Immature natural killer cell (primary cell): Measurements from ENCODE around the gene COQ10A. TPM values are rescaled to one million over a fixed set of nuclear protein-coding genes. Genes with fewer than 3 reads are reported as not detected.
A peak's percentile ranks its signal among the peaks of the same experiment; 100 is the strongest.

ENCODE experiments used
- DNase-seq, 3 donors: peaks; one replicate each; pipeline ENCODE4 v3.0.0; 2022; ENCODE audit warnings: mixed read lengths in 1 of 3
- H3K27ac Mint-ChIP-seq, 6 donors: one replicate each; pipeline ENCODE4 v1.8.0; 2020; ENCODE audit warnings: mixed read lengths in 6 of 6, mild to moderate bottlenecking in 5 of 6, inconsistent platforms in 4 of 6, moderate library complexity in 3 of 6
- H3K27me3 Mint-ChIP-seq, 3 donors: one replicate each; pipeline ENCODE4 v1.8.0; 2020 to 2021; ENCODE audit warnings: low read depth in 3 of 3, mild to moderate bottlenecking in 3 of 3, mixed read lengths in 3 of 3, moderate library complexity in 3 of 3, inconsistent platforms in 1 of 3
- H3K36me3 Mint-ChIP-seq, 3 donors: one replicate each; pipeline ENCODE4 v1.8.0; 2020; ENCODE audit warnings: mixed read lengths in 3 of 3, inconsistent platforms in 2 of 3, mild to moderate bottlenecking in 2 of 3
- H3K4me1 Mint-ChIP-seq, 2 donors: one replicate each; pipeline ENCODE4 v1.8.0; 2020; ENCODE audit warnings: inconsistent platforms in 2 of 2, mild to moderate bottlenecking in 2 of 2, mixed read lengths in 2 of 2, moderate library complexity in 1 of 2
- H3K4me3 Mint-ChIP-seq, 5 donors: one replicate each; pipeline ENCODE4 v1.8.0; 2020; ENCODE audit warnings: mild to moderate bottlenecking in 5 of 5, mixed read lengths in 5 of 5, inconsistent platforms in 3 of 5, moderate library complexity in 3 of 5
- H3K9me3 Mint-ChIP-seq, 6 donors: one replicate each; pipeline ENCODE4 v1.8.0; 2020; ENCODE audit warnings: mild to moderate bottlenecking in 6 of 6, mixed read lengths in 6 of 6, inconsistent platforms in 4 of 6, moderate library complexity in 3 of 6
- polyA plus RNA-seq, 3 donors: library from polyadenylated mRNA; unstranded; fragments of 300-500 nt; fragmentation: Illumina TruSeq; gene quantifications; one replicate each; pipeline ENCODE4 v1.2.3, GENCODE V29; 2021

Gene COQ10A
- polyA plus RNA-seq, 3 donors from 2014 or later, result 12.0 to 18.6 (median 18.3) TPM

DNA sequence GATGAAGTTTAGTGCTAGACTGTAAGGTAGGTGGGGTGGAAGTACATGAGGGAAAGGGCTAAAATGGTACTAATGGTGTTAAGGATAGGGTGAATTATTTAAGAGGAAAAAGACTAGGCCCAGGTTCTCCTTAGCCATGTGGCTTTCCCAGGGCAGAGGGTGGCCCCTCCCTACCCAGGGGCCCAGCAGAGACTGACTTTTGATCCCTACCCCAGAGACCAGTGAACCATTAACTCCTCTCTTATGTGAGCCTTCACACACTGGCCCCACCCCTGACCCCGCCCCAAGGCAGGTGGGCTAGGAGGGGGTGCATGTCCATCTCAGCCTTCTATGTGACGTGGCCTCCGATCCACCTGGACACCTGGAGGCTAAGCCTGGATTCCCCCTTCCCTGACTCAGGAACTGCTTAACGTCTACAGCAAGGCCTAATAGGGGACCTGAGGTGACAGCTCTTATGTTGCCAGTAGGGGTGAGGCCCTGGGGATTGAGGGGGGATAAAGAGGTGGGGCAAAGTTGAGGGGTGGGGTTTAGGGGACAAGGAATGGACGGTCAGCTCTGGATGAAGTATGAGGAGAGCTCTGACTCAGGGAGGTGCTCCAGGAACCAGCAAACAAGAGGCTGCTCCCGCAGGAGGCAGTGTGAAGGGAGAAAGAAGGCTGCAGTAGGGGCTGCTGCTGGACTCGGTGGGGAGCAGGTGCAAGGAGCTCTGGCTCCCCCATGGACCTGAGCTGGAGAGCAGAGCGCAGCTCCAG is 36.1 kb upstream of the COQ10A start:
- no peak overlapping the region for H3K4me3 Mint-ChIP-seq

DNA sequence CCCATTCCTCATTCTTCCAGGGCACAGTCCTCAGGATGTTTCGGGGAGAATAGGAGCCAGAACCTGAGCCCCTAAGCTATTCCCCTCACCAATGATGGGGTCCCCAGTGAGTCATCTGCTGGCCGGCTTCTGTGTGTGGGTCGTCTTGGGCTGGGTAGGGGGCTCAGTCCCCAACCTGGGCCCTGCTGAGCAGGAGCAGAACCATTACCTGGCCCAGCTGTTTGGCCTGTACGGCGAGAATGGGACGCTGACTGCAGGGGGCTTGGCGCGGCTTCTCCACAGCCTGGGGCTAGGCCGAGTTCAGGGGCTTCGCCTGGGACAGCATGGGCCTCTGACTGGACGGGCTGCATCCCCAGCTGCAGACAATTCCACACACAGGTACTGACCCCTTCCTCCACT is 35.6 kb upstream of the COQ10A start:
- H3K27ac Mint-ChIP-seq, result no peak overlapping the region
- peaks cover 0 to 2% (median 0%) of the 10 kb centered on the region in 3 donors for H3K36me3 Mint-ChIP-seq
- H3K9me3 Mint-ChIP-seq, result no peaks in the 10 kb centered on the region
- no peaks in the 10 kb centered on the region for H3K27me3 Mint-ChIP-seq
- no peak overlapping the region for H3K4me3 Mint-ChIP-seq
- H3K4me1 Mint-ChIP-seq, result peaks cover 0 to 1% of the 10 kb centered on the region in 2 donors
- DNase-seq, result no peak

More for the DNA sequence above, 36.1 kb upstream of the COQ10A start:
- H3K4me1 Mint-ChIP-seq, result peaks cover 2% of the 10 kb centered on the region in 2 donors
- H3K27ac Mint-ChIP-seq, result no peak overlapping the region
- H3K9me3 Mint-ChIP-seq, result no peaks in the 10 kb centered on the region
- no peak for DNase-seq
- H3K36me3 Mint-ChIP-seq, result peaks cover 0 to 3% (median 0%) of the 10 kb centered on the region in 3 donors
- H3K27me3 Mint-ChIP-seq, result no peaks in the 10 kb centered on the region

DNA sequence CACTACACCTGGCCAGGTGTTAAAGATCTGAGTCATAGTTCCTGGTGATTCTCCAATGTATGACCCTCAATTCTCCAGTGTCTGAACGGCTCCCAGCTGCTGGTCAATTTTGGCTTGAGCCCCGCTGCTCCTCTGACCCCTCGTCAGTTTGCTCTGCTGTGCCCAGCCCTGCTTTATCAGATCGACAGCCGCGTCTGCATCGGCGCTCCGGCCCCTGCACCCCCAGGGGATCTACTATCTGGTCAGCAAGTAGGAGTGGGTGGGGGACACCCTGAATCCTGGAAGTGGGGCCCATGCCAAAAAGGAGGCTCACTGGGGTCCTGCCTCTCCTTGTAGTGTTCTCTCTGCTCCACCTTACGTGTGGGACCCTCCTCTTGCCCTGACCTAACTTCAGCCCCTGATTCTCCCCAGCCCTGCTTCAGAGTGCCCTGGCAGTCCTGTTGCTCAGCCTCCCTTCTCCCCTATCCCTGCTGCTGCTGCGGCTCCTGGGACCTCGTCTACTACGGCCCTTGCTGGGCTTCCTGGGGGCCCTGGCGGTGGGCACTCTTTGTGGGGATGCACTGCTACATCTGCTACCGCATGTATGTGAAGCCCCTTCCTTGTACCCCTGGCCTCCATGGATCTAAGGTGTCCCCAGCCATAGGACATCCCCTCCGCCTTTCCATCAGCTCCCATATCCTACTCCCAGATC is 31.9 kb upstream of the COQ10A start:
- Mint-ChIP-seq H3K9me3 (no peaks in the 10 kb centered on the region), H3K4me1 (no peaks in the 10 kb centered on the region), H3K27ac (no peak overlapping the region), H3K4me3 (no peak overlapping the region), H3K27me3 (no peaks in the 10 kb centered on the region), H3K36me3 (no peaks in the 10 kb centered on the region)
- no peak for DNase-seq

DNA sequence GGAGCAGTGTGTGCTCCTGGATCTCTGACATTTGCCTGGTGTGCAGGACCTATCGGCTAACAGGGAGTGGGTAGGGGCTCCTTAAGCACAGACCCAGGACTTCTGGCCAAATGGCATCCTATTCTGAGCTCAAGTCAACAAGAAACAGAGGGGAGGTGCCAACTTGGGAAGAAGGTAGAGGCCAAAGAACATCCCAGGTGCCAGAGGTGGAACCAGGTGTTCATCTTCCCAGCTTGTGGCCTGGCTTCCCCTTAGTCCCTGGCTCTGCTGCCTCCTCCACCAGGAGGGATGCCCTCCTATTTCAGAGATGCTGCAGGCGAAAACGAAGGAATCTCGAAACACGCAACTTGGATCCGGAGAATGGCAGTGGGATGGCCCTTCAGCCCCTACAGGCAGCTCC is 30.7 kb upstream of the COQ10A start:
- Mint-ChIP-seq H3K9me3 (no peaks in the 10 kb centered on the region), H3K27ac (peak overlapping the region in 1 of 6 donors; percentile 17), H3K4me1 (no peaks in the 10 kb centered on the region), H3K4me3 (no peak overlapping the region), H3K27me3 (no peaks in the 10 kb centered on the region), H3K36me3 (peaks cover 0 to 2% (median 0%) of the 10 kb centered on the region in 3 donors)
- DNase-seq, result no peak

DNA sequence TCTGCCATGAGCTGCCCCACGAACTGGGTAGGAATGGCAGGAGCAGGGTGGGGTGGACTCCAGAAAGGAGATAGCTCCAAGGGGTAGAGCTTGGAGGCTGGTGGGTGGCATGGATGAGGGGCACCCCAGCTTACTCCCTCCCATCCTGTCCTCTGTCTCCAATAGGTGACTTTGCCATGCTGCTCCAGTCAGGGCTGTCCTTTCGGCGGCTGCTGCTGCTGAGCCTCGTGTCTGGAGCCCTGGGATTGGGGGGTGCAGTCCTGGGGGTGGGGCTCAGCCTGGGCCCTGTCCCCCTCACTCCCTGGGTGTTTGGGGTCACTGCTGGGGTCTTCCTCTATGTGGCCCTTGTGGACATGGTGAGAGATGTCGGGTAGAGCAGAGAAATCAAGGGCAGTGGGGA is 29.8 kb upstream of the COQ10A start:
- Mint-ChIP-seq H3K4me3 (no peak overlapping the region), H3K4me1 (no peaks in the 10 kb centered on the region), H3K9me3 (no peaks in the 10 kb centered on the region), H3K27me3 (no peaks in the 10 kb centered on the region), H3K36me3 (peaks cover 3 to 5% (median 4%) of the 10 kb centered on the region in 3 donors), H3K27ac (no peak overlapping the region)
- no peak for DNase-seq

DNA sequence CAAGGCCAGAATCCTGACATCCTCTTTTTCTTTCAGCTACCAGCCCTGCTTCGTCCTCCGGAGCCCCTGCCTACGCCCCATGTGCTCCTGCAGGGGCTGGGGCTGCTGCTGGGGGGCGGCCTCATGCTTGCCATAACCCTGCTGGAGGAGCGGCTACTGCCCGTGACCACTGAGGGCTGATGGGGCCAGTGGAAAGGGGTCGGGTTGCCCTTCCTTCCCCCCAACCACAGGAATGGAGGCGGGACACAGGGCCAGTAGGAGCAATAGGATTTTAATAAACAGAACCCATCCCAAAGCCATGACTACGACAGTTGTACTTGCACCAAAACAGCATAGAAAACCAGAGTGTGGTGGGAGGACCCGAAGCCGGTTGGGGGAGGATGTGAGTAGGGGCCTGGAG is 29.2 kb upstream of the COQ10A start:
- no peaks in the 10 kb centered on the region for H3K27me3 Mint-ChIP-seq
- no peak overlapping the region for H3K4me3 Mint-ChIP-seq
- H3K36me3 Mint-ChIP-seq, result peaks cover 4 to 8% (median 5%) of the 10 kb centered on the region in 3 donors
- H3K4me1 Mint-ChIP-seq, result no peaks in the 10 kb centered on the region
- H3K9me3 Mint-ChIP-seq, result no peaks in the 10 kb centered on the region
- DNase-seq, result no peak
- H3K27ac Mint-ChIP-seq, result no peak overlapping the region

DNA sequence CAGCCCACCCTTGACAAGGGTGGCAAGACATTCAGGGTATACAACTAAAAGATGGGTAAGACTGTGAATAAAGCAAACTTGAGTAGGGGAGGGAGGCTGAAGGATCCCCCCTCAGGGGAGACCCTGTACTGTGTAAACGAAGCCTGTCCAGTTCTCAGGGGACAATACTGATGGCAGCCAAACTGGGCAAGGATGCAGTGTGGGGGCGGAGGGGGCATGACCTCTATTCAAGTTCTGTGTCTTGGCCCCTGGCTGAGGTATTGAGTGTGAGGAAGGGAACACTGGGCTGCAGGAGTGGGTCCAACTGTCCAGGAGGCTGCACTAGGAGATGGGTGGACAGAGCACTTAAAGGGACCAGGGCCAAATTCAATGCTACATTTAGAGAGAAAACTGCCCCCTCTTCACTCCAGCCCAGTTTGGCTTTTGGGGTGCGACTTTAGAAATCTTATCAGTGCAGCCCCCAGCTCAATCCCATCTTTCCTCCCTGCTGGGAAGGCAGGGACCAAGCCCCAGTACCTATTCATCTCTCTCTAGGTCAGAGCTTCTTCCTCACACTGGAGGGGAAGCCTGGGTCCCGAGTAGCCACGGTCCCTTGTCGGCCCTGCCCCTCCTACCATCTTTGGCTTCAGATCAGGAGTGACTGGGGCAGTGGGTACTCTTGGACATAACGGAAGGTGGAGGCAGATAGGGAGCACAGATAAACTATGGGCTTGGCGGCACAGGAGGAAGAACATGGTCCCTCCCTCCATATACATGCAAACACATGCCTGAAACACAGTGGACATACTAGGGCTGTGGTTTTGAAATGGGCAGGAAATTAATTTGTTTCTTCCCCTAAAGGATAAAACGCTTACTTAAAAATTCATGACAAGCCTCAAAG is 25.1 kb upstream of the COQ10A start:
- H3K4me1 Mint-ChIP-seq, result no peaks in the 10 kb centered on the region
- peaks cover 5 to 16% (median 13%) of the 10 kb centered on the region in 3 donors for H3K36me3 Mint-ChIP-seq
- no peaks in the 10 kb centered on the region for H3K27me3 Mint-ChIP-seq
- DNase-seq, result no peak
- H3K4me3 Mint-ChIP-seq, result no peak overlapping the region
- H3K9me3 Mint-ChIP-seq, result no peaks in the 10 kb centered on the region
- peak overlapping the region in 1 of 6 donors; percentile 45 for H3K27ac Mint-ChIP-seq

DNA sequence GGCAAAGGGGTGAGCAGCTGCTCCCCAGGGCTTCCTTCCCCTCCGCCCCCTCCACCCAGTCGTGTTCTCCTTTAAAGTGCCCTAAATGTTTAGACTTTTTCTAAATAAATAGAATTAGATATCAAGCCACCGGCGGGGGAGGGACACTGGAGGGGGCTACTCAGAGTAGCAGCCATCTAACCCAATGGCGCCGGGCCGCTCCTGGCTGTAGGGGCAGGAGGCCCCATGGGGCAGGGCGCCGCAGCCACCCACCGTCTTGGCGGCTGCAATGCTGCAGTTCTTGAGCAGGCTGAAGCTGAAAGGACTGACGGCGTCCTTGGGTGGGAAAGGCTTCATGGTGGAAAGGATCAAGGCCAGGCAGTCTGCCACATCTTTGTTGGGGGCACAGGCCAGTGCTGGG is 23.8 kb upstream of the COQ10A start:
- Mint-ChIP-seq H3K9me3 (no peaks in the 10 kb centered on the region), H3K4me3 (no peak overlapping the region), H3K4me1 (no peaks in the 10 kb centered on the region), H3K27me3 (peaks cover 0 to 2% (median 0%) of the 10 kb centered on the region in 3 donors), H3K27ac (no peak overlapping the region), H3K36me3 (peaks cover 5 to 23% (median 16%) of the 10 kb centered on the region in 3 donors)
- DNase-seq, result no peak

DNA sequence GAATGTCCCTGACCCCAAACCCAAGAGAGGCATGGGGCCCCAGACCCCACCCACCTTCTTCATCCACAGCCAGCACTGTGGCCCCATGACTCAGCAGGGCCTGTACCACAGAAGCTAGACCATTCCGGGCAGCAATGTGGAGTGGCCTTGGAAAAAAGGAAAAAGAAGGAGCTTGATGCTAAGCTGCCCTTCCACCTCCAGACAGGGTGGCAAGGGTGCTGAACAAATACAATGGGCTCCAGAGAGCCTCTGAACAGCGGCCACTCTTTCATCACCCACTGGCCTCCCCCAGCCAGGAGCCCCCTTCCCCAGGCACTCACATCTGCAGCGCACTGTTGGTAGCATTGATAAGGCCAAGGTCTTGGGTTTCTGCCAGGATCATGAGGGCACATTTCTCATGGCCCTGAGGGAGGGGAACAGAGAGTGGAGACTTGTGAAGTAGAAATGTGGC is 23.0 kb upstream of the COQ10A start:
- no peaks in the 10 kb centered on the region for H3K4me1 Mint-ChIP-seq
- no peak overlapping the region for H3K27ac Mint-ChIP-seq
- H3K9me3 Mint-ChIP-seq, result no peaks in the 10 kb centered on the region
- H3K4me3 Mint-ChIP-seq, result no peak overlapping the region
- peaks cover 0 to 2% (median 0%) of the 10 kb centered on the region in 3 donors for H3K27me3 Mint-ChIP-seq
- peaks cover 5 to 23% (median 16%) of the 10 kb centered on the region in 3 donors for H3K36me3 Mint-ChIP-seq
- DNase-seq, result no peak

DNA sequence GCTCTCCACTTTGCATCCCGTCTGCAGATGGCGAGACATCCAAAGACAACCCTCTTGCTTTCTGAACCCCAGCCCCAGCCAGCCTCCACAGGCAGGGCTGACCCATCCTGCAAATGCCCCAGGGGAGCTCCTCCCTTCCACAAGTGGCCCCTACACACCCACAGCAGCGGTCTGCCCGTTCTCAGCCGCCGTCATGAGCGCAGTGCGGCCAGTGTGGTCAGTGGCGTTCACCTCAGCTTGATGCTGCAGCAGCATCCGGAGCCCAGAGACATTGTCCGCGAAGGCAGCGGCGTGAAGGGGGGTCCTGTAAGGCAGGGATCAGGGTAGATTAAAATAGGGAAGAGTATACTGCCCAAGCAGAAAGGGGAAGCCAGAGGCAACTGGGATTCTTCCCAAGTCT is 22.2 kb upstream of the COQ10A start:
- DNase-seq, result no peak
- Mint-ChIP-seq H3K4me3 (no peak overlapping the region), H3K27me3 (peaks cover 0 to 2% (median 0%) of the 10 kb centered on the region in 3 donors), H3K9me3 (no peaks in the 10 kb centered on the region), H3K36me3 (peaks cover 5 to 28% (median 16%) of the 10 kb centered on the region in 3 donors), H3K27ac (no peak overlapping the region), H3K4me1 (no peaks in the 10 kb centered on the region)

DNA sequence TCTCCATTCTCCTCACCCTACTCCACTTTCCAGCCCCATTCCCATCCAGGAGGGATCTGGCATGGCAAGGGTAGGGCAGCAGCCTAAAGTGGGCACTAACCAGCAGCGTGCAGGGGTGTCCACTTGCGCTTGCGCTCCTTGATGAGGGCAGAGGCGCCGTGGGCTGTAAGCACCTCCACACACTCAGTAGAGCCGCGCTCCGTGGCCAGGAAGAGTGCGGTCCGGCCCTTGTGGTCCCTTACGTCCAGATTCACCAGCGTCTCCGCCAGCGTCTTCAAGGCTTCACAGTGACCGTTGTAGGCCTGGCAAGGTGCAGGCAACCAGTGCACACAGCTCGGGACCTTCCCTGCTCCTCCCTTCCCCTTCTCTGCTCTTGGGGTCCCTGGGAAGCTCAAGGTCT is 18.8 kb upstream of the COQ10A start:
- Mint-ChIP-seq H3K36me3 (peaks cover 3 to 37% (median 7%) of the 10 kb centered on the region in 3 donors), H3K4me1 (no peaks in the 10 kb centered on the region), H3K27ac (no peak overlapping the region), H3K9me3 (no peaks in the 10 kb centered on the region), H3K27me3 (peaks cover 0 to 2% (median 0%) of the 10 kb centered on the region in 3 donors), H3K4me3 (no peak overlapping the region)
- DNase-seq, result no peak

DNA sequence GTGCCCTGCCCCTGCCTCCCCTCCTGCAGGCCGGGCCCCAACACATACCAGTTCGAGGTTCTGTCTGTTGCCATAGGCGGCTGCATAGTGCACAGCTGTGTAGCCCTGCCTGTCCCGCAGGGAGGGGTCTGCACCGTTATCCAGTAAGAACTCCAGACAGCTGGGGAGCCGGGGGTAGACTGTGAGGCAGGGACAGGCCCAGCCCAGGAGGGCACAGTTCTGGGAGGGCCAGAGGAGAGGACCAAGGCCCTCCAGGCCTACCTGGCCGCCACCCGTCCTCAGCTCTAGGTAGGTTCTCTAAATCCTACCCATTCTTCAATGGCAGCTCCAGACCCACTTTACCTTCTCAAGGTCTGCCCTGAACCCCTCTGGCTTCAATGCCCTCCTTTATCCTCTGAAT is 18.0 kb upstream of the COQ10A start:
- Mint-ChIP-seq H3K27me3 (peaks cover 0 to 2% (median 0%) of the 10 kb centered on the region in 3 donors), H3K4me1 (no peaks in the 10 kb centered on the region), H3K36me3 (peaks cover 3 to 45% (median 7%) of the 10 kb centered on the region in 3 donors), H3K9me3 (no peaks in the 10 kb centered on the region), H3K27ac (peak overlapping the region in 1 of 6 donors; percentile 67), H3K4me3 (no peak overlapping the region)
- no peak for DNase-seq

DNA sequence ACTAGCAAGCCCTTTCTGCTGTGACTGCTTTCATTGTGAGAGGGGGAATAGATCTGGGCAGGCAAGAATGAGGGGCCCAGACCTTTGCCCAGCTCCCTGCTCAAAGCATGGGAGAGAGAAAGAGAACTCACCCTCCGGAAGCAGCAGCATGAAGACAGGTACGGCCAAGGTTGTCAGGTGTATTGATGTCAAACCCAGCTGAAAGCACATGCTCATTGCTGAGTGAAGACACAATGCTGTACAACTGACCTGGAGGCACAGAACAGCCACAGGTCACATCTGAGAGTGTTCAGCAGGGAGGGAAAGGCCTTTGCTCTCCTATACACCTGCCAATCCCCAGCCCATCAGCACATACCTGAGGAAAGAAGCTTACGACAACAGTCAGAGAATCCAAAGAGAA is 14.1 kb upstream of the COQ10A start:
- no peaks in the 10 kb centered on the region for H3K27me3 Mint-ChIP-seq
- DNase-seq, result no peak
- H3K27ac Mint-ChIP-seq, result no peak overlapping the region
- no peaks in the 10 kb centered on the region for H3K9me3 Mint-ChIP-seq
- peaks cover 3 to 36% (median 10%) of the 10 kb centered on the region in 3 donors for H3K36me3 Mint-ChIP-seq
- peaks cover 14 to 15% of the 10 kb centered on the region in 2 donors for H3K4me1 Mint-ChIP-seq
- H3K4me3 Mint-ChIP-seq, result no peak overlapping the region
